SW480 (cell line): ENCODE data around the gene SLC5A1.

Source experiments
- DNase-seq: peaks from one replicate; pipeline ENCODE4 v3.0.0-alpha.2; 2016; ENCODE audit warnings: low spot score

Gene SLC5A1

GRCh38 chr22:32042924-32043323 lies at the start of gene SLC5A1:
Gene SLC5A1, plus strand, starts transcription at chr22:32043261. Its CDS starts 21 bp downstream, at chr22:32043282.
- peak; percentile 87 for DNase-seq

- no peak for DNase-seq
Observed at GRCh38 chr22:31995046-31995445, 48.0 kb upstream of the SLC5A1 start.

GRCh38 chr22:31995807-31996206 lies 47.3 kb upstream of the SLC5A1 start:
- DNase-seq: no peak

- no peak for DNase-seq
Observed at GRCh38 chr22:31998784-31999385, 44.2 kb upstream of the SLC5A1 start.

- DNase-seq: no peak
Observed at GRCh38 chr22:32000181-32000580, 42.9 kb upstream of the SLC5A1 start.

- DNase-seq: no peak
Observed at GRCh38 chr22:32005453-32005852, 37.6 kb upstream of the SLC5A1 start.

- no peak for DNase-seq
Observed at GRCh38 chr22:32013200-32013599, 29.9 kb upstream of the SLC5A1 start.

- no peak for DNase-seq
Observed at GRCh38 chr22:32016081-32016480, 27.0 kb upstream of the SLC5A1 start.

- DNase-seq: no peak
Observed at GRCh38 chr22:32018056-32018455, 25.0 kb upstream of the SLC5A1 start.

- DNase-seq: peak; percentile 89
Observed at GRCh38 chr22:32020117-32020516, 22.9 kb upstream of the SLC5A1 start.

- DNase-seq: no peak
Observed at GRCh38 chr22:32021716-32022115, 21.3 kb upstream of the SLC5A1 start.

GRCh38 chr22:32023251-32023827 lies 19.7 kb upstream of the SLC5A1 start:
- no peak for DNase-seq

- DNase-seq: no peak
Observed at GRCh38 chr22:32024796-32025195, 18.3 kb upstream of the SLC5A1 start.

- DNase-seq: no peak
Observed at GRCh38 chr22:32030518-32031247, 12.4 kb upstream of the SLC5A1 start.

- DNase-seq: no peak
Observed at GRCh38 chr22:32031466-32031865, 11.6 kb upstream of the SLC5A1 start.

- no peak for DNase-seq
Observed at GRCh38 chr22:32034275-32034674, 8.8 kb upstream of the SLC5A1 start.

- DNase-seq: no peak
Observed at GRCh38 chr22:32037236-32037635, 5.8 kb upstream of the SLC5A1 start.

GRCh38 chr22:32040324-32040904 lies 2.6 kb upstream of the SLC5A1 start:
- no peak for DNase-seq

GRCh38 chr22:32043391-32043790 lies 330 bp downstream of the SLC5A1 start:
- DNase-seq: no peak

- DNase-seq: no peak
Observed at GRCh38 chr22:32044477-32044876, 1.4 kb downstream of the SLC5A1 start.

GRCh38 chr22:32044913-32045312 lies 1.9 kb downstream of the SLC5A1 start:
- DNase-seq: peak; percentile 16

GRCh38 chr22:32048069-32048468 lies 5.0 kb downstream of the SLC5A1 start:
- DNase-seq: no peak
